Left cardiac atrium (tissue), 4 donors: ENCODE results near the gene ZC3H4. TPM values are rescaled to one million over a fixed set of nuclear protein-coding genes. Genes with fewer than 3 reads are reported as not detected.
"Not testable (repeated sequence)": the region's sequence is repeated elsewhere in the genome, so short reads cannot be mapped to it uniquely, and the experiment has no call there.

Experiments
- ATAC-seq, 2 donors: fragments of 200-7000 bp; cut with Tn5 transposase; one replicate each; pipeline ENCODE4 v1.9.1; 2020; ENCODE audit warnings: mild to moderate bottlenecking in 2 of 2, moderate library complexity in 2 of 2
- DNase-seq: peaks from one replicate; pipeline ENCODE4 v3.0.0-alpha.2; 2020
- intact Hi-C, 2 donors: fragments of 100-400 bp; cut with DNase I; formaldehyde crosslinking; loops; one replicate each; pipeline versions ENCODE4 v1.14.1 to v1.15.1; 2022 to 2023
- total RNA-seq, 2 donors: library from RNA; stranded (reverse); fragmentation: NEBNext Ultra II Directional; extraction: Animal tissue kit (Norgen Biotek cat#: 25700); gene quantifications; one replicate each; pipeline ENCODE4 v1.2.1, GENCODE V29; 2021
- donor health status: DM: no; HTN: yes; CAD: no.
- donor health status: DM: no; HTN: yes; CAD: no; lungs with severe emphysema.
- donor health status: DM: yes; HTN: yes; CAD: no.
- donor health status: Dilated cardiomyopathy.

Gene ZC3H4
- total RNA-seq, 2 donors from 2014 or later = 24.2 to 26.3 TPM

DNA sequence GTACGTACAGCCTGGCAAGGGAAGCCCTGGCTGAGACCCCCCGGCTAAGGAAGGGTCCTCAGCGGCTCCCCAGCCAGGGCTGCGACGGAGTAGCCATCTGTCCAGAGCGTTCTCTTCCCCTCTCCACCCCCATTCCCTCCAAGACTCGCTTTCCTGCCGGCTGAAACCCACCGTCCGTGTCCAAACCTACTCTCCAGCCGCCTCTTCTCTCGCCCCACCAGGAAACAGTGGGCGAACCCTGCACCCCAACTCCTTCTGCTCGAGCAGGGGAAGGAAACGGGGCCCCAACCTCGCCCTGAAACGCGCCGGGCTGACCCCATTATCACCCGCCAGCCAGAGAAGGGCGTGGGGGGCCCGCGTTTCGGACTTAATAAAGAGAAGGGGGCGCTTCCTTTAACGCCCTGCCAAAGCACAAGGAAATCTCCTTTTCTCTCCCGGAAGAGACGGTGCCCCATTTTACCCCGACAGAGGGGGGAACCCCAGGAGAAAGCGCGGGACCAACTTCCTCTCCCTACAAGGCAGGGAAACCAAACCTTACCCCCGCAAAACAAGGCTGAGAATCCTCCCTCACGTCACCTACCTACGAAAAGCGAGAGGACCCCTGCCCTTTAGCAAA is 2.5 kb downstream of the ZC3H4 start:
- intact Hi-C loops = no loop called here
- ATAC-seq = no peak
- peak; percentile 30 for DNase-seq

DNA sequence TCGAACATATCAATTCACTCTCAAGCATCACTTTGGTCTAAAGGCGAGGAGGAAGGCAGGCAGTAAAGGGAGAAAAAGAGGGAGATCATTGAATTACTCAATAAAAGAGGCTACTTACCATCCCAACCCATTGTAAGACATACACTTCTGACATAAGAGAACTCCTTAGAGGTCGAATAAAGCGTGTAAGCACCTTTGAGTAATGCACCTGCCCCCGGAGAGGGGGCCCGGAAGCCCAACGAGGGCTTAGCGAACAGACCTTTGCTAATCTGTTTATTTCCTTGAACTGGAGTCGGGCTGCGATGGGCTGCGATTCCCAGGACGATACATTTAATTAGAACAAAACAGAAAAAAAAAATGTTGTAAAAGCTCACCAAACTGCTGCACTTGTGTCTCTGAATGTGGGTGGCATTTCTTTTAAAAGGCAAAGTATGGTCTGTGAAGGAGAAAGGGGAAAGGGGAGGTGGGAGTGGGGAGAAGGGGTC is 3.0 kb downstream of the ZC3H4 start:
- intact Hi-C loops = no loop called here

DNA sequence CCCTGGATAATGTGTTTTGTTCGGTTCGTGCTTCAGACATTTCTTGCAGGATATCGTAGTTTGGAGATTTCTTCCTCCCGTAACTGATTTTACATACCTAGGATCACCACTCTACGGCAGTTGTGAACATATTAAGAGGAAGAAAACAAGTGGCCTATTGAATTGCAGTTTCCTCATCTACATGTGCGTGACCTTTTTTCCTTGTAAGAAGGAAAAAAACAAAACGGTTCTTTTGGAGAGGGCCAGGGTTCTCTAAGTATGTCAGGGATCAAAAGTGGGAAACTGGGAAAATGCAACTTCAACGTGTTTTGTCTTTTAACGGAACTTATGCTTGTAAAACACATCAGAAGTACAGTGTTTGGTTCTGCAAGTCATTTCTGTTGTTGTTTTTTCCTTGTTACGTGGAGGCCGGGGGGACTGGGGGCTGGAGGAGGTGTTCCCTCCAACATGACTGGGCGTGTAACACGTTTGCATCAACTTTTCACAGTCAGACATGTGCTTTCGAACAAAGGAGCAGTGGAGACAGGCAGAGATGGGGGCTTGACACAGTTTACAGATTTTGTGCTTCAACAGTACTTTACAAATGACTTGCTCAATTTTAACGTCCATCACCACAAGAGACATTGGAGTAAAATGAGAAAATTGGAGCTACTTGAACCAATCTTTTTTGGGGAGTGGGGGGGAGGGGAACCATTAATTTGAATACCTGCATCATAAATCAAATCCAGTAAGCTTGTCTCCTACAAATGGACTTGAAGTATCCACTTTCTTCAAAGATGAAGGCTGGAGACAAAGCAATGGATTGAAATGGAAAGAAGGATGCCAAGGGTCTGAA is 3.8 kb downstream of the ZC3H4 start:
- ATAC-seq (no peak), DNase-seq (no peak)
- intact Hi-C loops = no loop called here

More for the DNA sequence above, 3.0 kb downstream of the ZC3H4 start:
- ATAC-seq = no peak
- no peak for DNase-seq

DNA sequence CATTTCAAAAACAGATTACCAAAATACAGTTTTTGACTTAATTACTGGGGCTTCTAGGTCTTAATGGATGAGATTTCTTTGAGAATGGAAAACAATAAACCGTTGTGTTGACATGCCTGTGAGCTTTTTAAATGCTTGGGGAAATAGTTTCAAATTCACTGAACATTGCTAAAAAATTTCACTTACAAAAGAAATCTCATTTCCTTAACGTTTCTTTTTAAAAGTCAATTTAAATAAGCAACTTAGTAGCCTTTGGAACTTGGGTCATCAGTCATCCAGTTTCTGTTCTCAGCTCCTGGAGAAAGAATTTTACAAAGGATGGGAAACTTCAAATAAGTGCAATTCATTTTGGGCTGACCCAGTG is 4.4 kb downstream of the ZC3H4 start:
- intact Hi-C loops = no loop called here
- DNase-seq = no peak
- no peak for ATAC-seq

DNA sequence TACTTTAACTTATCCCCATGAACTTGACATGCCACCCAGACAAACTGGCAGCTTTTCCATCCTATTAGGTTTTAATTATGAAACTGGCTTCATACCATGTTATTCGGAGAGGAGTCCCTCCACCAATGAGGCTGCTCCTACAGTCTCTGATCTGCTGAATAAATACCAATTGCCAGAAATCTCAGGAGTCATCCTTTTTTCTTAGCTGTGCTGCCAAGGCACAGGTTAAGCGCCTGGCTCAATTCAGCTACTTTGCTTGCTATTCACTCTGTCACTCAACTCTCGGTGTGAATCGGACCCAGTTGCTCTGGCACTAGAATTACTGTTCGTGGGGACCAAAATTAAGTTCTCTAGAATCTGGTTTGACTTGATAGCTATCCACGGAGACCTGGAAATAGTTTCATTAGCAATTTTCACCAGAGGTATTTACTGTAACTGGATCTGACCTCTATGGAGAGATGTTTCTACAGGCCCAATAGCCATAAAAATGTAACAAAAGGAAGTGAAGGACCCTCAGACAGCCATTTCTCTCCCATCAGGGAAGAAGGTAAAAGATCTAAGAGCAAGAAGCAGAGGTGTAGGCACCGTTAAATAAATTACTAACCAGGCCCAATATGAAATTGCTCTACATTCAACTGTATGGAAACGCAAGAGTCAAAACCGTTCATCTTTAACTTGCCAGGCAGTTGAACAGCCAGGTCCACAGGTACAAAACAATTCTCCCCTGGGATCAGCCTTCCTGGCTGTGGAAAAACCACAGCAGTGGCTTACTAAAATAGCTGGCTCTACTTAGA is 5.4 kb downstream of the ZC3H4 start:
- intact Hi-C loops = no loop called here
- no peak for DNase-seq

DNA sequence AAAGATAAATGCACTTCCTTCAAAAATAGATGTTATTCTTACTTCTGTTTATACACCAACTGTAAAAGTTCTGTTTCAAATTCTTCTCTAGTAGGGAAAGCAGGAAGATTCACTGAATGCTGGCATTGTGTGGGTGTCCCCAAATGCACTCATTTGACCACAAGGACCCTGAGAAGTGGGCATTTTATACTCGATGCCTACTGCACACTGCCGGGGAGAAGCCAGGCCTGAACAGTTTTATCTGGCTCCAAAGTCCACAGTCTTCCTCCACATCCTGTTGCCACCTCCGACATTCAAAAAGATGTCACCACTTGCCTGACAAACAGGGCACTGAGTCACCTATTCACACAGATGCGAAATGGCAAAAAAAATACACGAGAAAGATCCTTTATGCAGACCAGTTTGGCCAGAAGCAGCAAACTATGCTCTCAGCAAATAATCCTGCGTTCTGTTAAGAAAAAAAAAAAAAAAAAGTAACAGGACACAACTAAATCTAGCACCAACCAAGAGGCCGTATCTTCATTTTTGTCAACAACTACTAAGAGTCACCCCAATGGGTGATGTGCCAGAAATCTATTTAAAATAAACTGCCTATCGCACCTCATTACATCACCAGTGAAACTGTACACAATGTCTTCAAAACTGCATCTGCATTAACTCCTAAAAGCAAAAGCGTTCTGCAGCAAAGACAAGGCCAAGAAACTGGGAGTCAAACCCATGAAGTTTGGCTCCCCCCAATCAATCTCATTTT is 6.2 kb downstream of the ZC3H4 start:
- intact Hi-C loops = no loop called here
- ATAC-seq = no peak
- DNase-seq = no peak

More for the DNA sequence above, 5.4 kb downstream of the ZC3H4 start:
- no peak for ATAC-seq

DNA sequence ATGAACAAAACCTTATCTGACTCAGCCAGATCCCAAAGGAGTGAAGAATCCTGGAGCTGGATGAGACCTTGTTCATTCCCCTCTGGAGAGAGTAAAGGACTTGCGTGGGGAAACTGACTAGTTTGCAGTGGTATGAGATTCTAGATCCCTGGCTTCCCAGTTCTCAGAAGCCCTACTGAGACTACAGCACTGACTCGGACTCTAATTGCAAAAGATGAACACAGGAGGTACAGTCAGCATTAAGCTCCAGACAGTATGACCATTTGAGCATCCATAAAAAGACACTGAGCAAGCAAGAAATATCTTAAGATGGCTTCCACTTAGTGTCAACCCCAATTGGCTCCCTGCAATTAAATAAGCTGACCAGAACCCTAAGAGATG is 6.8 kb downstream of the ZC3H4 start:
- ATAC-seq = peak in 1 of 2 donors; percentile 5
- no peak for DNase-seq
- intact Hi-C loops = no loop called here

DNA sequence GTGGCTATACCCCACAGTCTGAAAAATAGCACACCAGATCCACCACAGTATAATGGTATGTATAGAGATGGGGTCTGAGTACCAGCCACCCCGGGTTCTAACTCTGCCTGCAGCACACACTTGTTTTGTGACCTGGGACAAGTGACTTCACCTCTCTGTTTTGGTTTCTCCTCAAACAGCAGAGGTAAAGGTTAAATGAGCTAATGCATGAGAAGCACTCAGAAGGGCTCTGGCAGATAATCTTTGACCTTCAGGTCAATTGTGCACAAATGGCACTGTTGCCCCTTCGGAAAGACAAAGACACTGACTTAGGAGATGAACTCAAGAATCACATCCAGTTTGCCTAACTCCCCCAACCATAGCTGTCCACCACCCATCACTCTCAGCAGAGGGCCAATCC is 7.7 kb downstream of the ZC3H4 start:
- intact Hi-C loops = no loop called here
- ATAC-seq = no peak
- no peak for DNase-seq

DNA sequence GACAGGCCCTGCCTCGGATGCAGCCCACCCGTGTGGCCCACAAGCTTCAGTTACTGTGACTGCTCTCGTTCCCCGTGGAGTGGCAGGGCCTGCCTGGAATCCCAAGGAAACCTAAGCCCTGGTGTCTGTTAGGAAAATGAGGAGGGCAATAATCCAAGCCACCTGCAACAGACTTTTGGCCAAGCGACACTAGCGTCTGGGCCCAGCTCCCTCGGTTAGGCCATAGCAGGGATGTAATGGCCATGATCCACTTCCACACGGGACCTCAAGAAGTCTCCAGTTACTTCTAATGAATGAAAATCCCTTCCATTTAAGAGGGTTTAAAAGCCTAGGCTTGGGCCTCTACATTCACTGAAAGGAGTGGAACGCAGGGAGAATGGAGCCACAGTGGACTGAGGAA is 8.9 kb downstream of the ZC3H4 start:
- intact Hi-C loops = no loop called here
- DNase-seq (no peak), ATAC-seq (no peak)

DNA sequence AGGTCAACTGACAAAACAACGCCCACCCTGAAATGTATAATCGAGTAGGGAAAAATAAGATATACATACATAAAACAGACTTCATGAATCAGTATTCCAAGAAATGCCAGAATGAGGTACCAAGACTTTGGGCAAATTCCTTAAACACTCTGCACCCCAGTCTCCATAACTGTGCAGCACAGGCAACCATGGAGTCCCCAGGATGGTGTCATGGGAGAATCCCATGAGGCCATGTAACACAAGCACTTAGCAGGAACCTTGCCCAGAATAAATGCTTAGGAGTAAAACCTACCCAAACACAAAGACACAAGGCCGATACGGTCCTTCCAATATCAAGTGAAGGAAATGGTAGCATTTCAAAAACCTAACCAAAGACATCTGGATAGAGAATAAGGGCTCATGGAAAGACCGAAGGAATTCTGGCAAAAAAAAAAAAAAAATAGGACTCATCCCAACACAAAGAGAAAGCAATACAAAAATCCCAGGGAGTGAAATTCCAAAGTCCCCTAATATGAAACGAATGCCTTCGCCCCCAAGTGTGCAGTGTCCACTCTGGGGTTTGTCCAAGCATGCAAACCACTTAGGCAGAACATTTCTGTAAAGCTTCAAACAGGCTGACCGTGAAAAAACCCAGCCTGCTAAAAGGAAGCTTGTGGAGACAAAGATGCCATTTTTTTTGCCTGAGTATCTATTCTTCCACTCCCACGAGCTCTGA is 11.1 kb downstream of the ZC3H4 start:
- intact Hi-C loops = no loop called here
- no peak for DNase-seq
- ATAC-seq = no peak

DNA sequence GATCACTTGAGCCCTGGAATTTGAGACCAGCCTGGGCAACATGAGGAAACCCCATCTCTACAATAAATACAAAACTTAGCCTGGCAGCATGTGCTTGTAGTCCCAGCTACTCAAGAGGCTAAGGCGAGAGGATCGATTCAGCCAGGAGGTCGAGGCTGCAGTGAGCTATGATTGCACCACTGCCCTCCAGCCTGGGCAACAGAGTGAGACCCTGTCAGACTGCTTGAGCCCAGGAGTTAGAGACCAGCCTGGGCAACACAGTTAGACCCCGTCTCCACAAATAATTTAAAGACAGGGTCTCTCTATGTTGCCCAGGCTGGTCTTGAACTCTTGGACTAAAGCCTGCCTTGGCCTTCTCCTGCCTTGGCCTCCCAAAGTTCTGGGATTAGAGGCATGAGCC is 12.5 kb downstream of the ZC3H4 start:
- DNase-seq, intact Hi-C loops, ATAC-seq: not testable (repeated sequence)

DNA sequence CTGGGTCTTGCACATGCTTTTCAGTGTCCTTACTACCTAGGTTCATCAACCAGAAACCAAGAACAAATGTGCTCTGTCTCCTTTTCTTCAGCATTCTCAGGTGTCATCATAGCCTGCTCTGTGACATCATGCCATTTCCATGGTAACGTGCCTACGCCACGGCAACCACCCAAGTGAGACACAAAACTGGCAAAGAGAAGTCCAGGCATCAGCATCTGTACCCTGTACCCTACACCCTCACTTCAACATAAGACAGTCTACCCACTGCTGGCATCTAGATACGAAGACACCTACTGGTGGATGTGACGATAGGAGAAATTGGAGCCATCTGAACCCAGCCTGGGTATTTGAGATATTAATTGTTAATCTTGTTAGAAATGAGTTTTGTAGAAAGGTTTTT is 13.3 kb downstream of the ZC3H4 start:
- intact Hi-C loops = no loop called here
- no peak for DNase-seq
- ATAC-seq = no peak

DNA sequence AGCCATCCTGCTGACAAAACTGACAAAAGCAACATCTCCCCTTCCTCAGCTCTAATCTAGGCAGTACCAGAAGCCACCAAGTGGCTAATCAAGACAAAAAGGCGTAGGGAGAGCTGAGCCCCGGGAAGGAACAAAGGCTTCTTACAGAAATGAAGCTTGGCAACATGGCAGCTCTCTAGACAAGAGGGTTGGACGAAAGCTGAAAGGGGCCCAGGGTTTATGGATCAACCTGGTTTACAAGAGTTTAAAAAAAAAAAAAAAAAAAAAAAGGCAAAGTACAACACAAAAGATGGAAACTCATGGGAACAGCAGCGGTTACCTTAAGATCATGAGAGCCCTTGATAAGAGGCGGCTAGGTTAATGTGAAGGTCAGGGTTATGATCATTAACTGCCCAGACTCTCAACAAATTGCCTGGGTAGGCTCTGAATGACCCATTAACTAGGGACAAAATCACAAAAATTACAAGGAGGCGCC is 14.0 kb downstream of the ZC3H4 start:
- ATAC-seq (no peak), DNase-seq (no peak)
- intact Hi-C loops = no loop called here

DNA sequence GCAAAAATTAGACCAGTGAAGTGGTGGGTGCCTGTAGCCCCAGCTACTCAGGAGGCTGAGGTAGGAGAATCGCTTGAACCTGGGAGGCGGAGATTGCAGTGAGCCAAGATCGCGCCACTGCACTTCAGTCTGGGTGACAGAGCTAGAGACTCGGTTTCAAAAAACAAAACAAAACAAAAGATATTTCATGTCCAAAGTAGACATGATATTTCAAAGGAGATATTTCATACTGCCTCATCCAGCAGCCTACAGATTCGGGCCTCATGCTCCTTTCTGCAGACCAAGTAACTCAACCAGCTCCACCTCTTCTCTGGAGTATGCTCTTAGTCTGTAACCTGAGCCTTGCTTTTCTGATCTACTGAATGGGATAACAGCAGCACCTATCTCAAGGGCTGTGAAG is 15.0 kb downstream of the ZC3H4 start:
- DNase-seq = no peak
- intact Hi-C loops = no loop called here

DNA sequence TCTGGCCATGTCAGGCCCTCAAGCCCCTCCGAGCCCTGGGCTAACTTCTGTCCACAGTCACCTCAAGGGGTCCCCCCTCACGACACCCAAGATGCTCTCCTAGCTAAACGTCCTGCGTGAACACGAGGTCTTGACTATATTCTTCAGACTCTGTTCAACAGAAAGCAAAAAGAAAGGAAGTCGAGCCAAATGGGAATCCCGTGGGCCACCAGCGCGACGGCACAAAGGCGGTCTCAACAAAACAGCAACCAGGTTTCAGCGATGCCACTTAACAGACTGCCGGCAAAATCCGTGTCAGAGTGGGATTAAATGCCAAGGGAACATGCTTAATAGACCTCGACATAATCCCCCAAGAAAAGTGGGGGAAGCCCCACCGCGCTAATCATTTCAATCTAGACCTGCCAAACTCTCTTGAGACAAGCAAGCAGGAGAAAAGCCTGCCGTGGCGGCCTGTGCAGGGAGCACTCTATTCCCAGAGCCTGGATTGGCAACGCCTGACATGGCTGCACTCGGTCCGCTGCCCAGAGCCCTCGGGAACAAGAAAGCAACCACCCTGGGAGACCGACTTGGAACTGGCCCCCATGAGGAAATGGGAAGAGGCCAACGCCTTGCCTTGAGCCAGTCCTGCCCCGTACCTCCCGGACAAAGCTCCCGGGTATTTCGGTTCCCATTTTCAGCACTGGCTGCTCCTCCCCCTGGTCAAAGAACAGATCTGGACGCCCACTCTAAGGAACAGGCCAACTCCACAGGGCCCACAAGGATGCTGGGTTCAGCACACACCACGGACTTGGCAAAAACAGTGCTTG is 16.0 kb downstream of the ZC3H4 start:
- intact Hi-C loops = no loop called here
- peak; percentile 60 for DNase-seq
- peak; percentile 61 to 74 for ATAC-seq

More for the DNA sequence above, 15.0 kb downstream of the ZC3H4 start:
- ATAC-seq = no peak

DNA sequence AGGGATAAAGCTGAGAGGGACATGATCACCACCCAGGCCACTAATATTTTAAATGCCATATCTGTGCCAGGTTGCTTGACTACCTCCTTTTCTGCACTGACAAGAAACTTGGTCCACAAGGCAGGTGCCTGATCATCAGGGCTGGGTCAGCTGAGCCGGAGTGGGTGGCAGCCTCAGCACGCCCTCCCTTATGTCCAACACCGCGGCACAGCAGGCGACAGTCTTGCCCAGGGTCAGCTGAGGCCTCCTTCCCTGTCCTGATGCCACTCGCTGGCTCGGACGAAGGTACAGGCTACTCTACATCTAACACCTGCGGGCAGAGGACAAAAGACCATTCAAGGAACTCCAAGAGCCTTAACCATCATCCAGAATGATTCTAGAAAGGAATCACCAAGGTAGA is 16.9 kb downstream of the ZC3H4 start:
- peak; percentile 35 for DNase-seq
- intact Hi-C loops = no loop called here
- peak; percentile 23 to 49 for ATAC-seq

DNA sequence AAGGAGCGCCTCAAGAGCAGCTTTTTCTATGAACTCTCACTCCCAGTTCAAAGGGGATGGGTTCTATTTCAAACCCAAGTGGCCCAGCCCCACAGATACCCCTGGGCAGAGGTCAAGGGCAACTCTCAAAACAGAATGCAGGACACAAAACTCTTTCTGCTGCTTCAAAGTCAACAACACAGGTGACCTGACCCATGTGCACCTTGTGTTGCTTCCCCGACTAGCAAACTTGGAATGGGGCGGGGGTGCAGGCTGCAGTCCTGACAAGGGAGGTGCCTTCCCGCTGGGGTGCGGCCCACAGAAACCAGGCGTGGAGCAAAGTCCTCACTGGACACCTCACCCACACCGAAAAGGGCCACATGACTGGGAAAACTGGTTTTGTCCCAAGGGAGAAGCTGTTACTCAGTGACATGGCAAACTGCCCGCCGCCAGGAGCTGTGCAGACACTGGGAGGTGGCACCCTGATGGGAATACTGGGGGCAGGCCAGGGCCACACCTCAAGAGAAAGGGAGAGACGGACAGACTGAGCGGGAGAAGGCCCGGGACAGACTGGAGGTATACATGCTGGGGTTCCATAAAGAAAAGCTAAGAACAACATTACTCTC is 17.4 kb downstream of the ZC3H4 start:
- DNase-seq (peak; percentile 78), ATAC-seq (peak; percentile 67 to 76)
- intact Hi-C loops = no loop called here
